Measurements from ENCODE around the gene PDLIM3.

PDLIM3 gene

GRCh38 chr4:185538806-185539205, 3.5 kb upstream of the PDLIM3 start:
- POLR2A ChIA-PET: no interaction called here
- no peak for TF ChIP-seq AEBP2 (tag by site-specific recombination; IDR thresholded peaks at IDR 0.05; ENCODE audit: borderline replicate concordance)
- TF ChIP-seq ZNF558 (tag by site-specific recombination; IDR thresholded peaks at IDR 0.05): no peak
- no peak for TF ChIP-seq ZFP69B (tag by site-specific recombination; IDR thresholded peaks at IDR 0.05)
- no peak for TF ChIP-seq ZNF184 (tag by site-specific recombination; IDR thresholded peaks at IDR 0.05)
- TF ChIP-seq, protein P1, sequence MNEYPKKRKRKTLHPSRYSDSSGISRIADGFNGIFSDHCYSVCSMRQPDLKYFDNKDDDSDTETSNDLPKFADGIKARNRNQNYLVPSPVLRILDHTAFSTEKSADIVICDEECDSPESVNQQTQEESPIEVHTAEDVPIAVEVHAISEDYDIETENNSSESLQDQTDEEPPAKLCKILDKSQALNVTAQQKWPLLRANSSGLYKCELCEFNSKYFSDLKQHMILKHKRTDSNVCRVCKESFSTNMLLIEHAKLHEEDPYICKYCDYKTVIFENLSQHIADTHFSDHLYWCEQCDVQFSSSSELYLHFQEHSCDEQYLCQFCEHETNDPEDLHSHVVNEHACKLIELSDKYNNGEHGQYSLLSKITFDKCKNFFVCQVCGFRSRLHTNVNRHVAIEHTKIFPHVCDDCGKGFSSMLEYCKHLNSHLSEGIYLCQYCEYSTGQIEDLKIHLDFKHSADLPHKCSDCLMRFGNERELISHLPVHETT (tag by site-specific recombination; IDR thresholded peaks at IDR 0.05): no peak
- no peak for TF ChIP-seq ZNF548 (tag by site-specific recombination; IDR thresholded peaks at IDR 0.05)
- TF ChIP-seq ZNF529 (tag by site-specific recombination; IDR thresholded peaks at IDR 0.05; ENCODE audit: insufficient replicate concordance): no peak
- TF ChIP-seq ZNF560 (tag by site-specific recombination; IDR thresholded peaks at IDR 0.05; ENCODE audit: borderline replicate concordance): no peak
- TF ChIP-seq ZNF596 (tag by site-specific recombination; IDR thresholded peaks at IDR 0.05): no peak
- TF ChIP-seq, protein P2, sequence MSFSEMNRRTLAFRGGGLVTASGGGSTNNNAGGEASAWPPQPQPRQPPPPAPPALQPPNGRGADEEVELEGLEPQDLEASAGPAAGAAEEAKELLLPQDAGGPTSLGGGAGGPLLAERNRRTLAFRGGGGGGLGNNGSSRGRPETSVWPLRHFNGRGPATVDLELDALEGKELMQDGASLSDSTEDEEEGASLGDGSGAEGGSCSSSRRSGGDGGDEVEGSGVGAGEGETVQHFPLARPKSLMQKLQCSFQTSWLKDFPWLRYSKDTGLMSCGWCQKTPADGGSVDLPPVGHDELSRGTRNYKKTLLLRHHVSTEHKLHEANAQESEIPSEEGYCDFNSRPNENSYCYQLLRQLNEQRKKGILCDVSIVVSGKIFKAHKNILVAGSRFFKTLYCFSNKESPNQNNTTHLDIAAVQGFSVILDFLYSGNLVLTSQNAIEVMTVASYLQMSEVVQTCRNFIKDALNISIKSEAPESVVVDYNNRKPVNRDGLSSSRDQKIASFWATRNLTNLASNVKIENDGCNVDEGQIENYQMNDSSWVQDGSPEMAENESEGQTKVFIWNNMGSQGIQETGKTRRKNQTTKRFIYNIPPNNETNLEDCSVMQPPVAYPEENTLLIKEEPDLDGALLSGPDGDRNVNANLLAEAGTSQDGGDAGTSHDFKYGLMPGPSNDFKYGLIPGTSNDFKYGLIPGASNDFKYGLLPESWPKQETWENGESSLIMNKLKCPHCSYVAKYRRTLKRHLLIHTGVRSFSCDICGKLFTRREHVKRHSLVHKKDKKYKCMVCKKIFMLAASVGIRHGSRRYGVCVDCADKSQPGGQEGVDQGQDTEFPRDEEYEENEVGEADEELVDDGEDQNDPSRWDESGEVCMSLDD (tag by site-specific recombination; IDR thresholded peaks at IDR 0.05): no peak
- no peak for TF ChIP-seq ZBTB8A (tag by site-specific recombination; IDR thresholded peaks at IDR 0.05)
- TF ChIP-seq ZNF404 (tag by site-specific recombination; IDR thresholded peaks at IDR 0.05): no peak
- no peak for TF ChIP-seq ZBTB20 (tag by site-specific recombination; IDR thresholded peaks at IDR 0.05)
- TF ChIP-seq HIC1 (tag by site-specific recombination; IDR thresholded peaks at IDR 0.05): no peak
- TF ChIP-seq ZNF785 (tag by site-specific recombination; IDR thresholded peaks at IDR 0.05): no peak
- no peak for TF ChIP-seq ZNF223 (tag by site-specific recombination; IDR thresholded peaks at IDR 0.05)
- TF ChIP-seq ZNF664 (tag by site-specific recombination; IDR thresholded peaks at IDR 0.05): no peak
- TF ChIP-seq ZNF423 (tag by site-specific recombination; IDR thresholded peaks at IDR 0.05): no peak
- no peak for TF ChIP-seq KLF8 (tag by site-specific recombination; IDR thresholded peaks at IDR 0.05)
- H3K36me3 ChIP-seq (ENCODE audit: control insufficient read depth in 2 of 2, insufficient read depth in 1 of 2, low read length in 2 of 2): no peaks in the 10 kb centered on the region
- no peak overlapping the region for H3K27ac ChIP-seq (ENCODE audit: extremely low read depth, low read depth, low read length)
- no peaks in the 10 kb centered on the region for H3K4me1 ChIP-seq (ENCODE audit: control insufficient read depth, insufficient read depth, low read length)
- H3K4me3 ChIP-seq (ENCODE audit: low read depth, low read length): no peak overlapping the region
- no peaks in the 10 kb centered on the region for H3K9me3 ChIP-seq (ENCODE audit: control insufficient read depth, insufficient read depth, low read depth, low read length)
- CTCF ChIA-PET: no interaction called here

GRCh38 chr4:185536411-185536709, 1.1 kb upstream of the PDLIM3 start:
- no peaks in the 10 kb centered on the region for H3K9me3 ChIP-seq (ENCODE audit: control insufficient read depth, insufficient read depth, low read depth, low read length)
- H3K4me3 ChIP-seq (ENCODE audit: low read depth, low read length): no peak overlapping the region
- ChIA-PET CTCF (interaction anchor here (1.8 kb wide), 1 partner anchor 61 kb away, joined by 5 read pairs; no protein-coding TSS in a partner anchor), POLR2A (interaction anchor here (1.1 to 1.8 kb wide), 3 partner anchors 8 to 23 kb away, joined by 3 to 7 read pairs (median 3); no protein-coding TSS in a partner anchor)
- peak; percentile 57 for TF ChIP-seq ZBTB17 (tag by site-specific recombination; IDR thresholded peaks at IDR 0.05)
- TF ChIP-seq ZNF626 (tag by site-specific recombination; IDR thresholded peaks at IDR 0.05): no peak
- TF ChIP-seq, protein P3, sequence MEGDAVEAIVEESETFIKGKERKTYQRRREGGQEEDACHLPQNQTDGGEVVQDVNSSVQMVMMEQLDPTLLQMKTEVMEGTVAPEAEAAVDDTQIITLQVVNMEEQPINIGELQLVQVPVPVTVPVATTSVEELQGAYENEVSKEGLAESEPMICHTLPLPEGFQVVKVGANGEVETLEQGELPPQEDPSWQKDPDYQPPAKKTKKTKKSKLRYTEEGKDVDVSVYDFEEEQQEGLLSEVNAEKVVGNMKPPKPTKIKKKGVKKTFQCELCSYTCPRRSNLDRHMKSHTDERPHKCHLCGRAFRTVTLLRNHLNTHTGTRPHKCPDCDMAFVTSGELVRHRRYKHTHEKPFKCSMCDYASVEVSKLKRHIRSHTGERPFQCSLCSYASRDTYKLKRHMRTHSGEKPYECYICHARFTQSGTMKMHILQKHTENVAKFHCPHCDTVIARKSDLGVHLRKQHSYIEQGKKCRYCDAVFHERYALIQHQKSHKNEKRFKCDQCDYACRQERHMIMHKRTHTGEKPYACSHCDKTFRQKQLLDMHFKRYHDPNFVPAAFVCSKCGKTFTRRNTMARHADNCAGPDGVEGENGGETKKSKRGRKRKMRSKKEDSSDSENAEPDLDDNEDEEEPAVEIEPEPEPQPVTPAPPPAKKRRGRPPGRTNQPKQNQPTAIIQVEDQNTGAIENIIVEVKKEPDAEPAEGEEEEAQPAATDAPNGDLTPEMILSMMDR (tag by site-specific recombination; IDR thresholded peaks at IDR 0.05): no peak
- peak; percentile 50; the same call in 1 of the 2 replicates for TF ChIP-seq ZNF600 (tag by site-specific recombination; IDR thresholded peaks at IDR 0.05)
- TF ChIP-seq ZNF335 (tag by site-specific recombination; conservative IDR thresholded peaks at IDR 0.05): peak; percentile 85
- TF ChIP-seq, protein P4, sequence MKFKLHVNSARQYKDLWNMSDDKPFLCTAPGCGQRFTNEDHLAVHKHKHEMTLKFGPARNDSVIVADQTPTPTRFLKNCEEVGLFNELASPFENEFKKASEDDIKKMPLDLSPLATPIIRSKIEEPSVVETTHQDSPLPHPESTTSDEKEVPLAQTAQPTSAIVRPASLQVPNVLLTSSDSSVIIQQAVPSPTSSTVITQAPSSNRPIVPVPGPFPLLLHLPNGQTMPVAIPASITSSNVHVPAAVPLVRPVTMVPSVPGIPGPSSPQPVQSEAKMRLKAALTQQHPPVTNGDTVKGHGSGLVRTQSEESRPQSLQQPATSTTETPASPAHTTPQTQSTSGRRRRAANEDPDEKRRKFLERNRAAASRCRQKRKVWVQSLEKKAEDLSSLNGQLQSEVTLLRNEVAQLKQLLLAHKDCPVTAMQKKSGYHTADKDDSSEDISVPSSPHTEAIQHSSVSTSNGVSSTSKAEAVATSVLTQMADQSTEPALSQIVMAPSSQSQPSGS (tag by site-specific recombination; IDR thresholded peaks at IDR 0.05; ENCODE audit: low read depth): no peak
- no peaks in the 10 kb centered on the region for H3K36me3 ChIP-seq (ENCODE audit: control insufficient read depth in 2 of 2, insufficient read depth in 1 of 2, low read length in 2 of 2)
- H3K27ac ChIP-seq (ENCODE audit: extremely low read depth, low read depth, low read length): no peak overlapping the region
- H3K4me1 ChIP-seq (ENCODE audit: control insufficient read depth, insufficient read depth, low read length): no peaks in the 10 kb centered on the region

All from HEK293 (cell line).